Tibial nerve (tissue), 4 donors: ENCODE results near the gene OTOP2. TPM values are rescaled to one million over a fixed set of nuclear protein-coding genes. Genes with fewer than 3 reads are reported as not detected.

Source experiments
- DNase-seq, 2 donors: peaks; one replicate each; pipeline ENCODE4 v3.0.0-alpha.2; 2019; ENCODE audit warnings: low spot score in 2 of 2
- H3K27ac ChIP-seq, 4 donors: fragments of 200-600 bp; sonication (generic) in 3 of 4; one replicate each; pipeline ENCODE4 v1.5.1; 2017 to 2019; ENCODE audit warnings: mild to moderate bottlenecking in 1 of 4
- H3K27me3 ChIP-seq, 2 donors: fragments of 200-600 bp; sonication (generic) in 1 of 2; one replicate each; pipeline versions ENCODE4 v1.5.1 to v1.6.0; 2017 to 2019
- H3K36me3 ChIP-seq, 3 donors: fragments of 200-600 bp; sonication (generic); one replicate each; pipeline ENCODE4 v1.5.1; 2018 to 2019
- H3K4me1 ChIP-seq, 4 donors: fragments of 200-600 bp; sonication (generic) in 3 of 4; one replicate each; pipeline ENCODE4 v1.5.1; 2017 to 2019
- H3K4me3 ChIP-seq, 4 donors: fragments of 200-600 bp; sonication (generic) in 3 of 4; one replicate each; pipeline ENCODE4 v1.5.1; 2017 to 2019; ENCODE audit warnings: mild to moderate bottlenecking in 1 of 4, moderate library complexity in 1 of 4
- H3K9me3 ChIP-seq, 4 donors: fragments of 200-600 bp; sonication (generic) in 3 of 4; one replicate each; pipeline ENCODE4 v1.5.1; 2017 to 2019
- CTCF ChIP-seq, 5 experiments: fragments of 200-600 bp in 3 of 5; fragments of 450-650 bp in 2 of 5; sonication (generic) in 3 of 5; IDR thresholded peaks; one replicate each; pipeline ENCODE4 v1.5.1; 2016 to 2019; ENCODE audit warnings: antibody characterized with exemption in 5 of 5, mild to moderate bottlenecking in 3 of 5, moderate library complexity in 2 of 5
- EP300 ChIP-seq, 2 donors: sonication (generic); formaldehyde crosslinking; IDR thresholded peaks; one replicate each; pipeline ENCODE4 v1.6.1; 2017; ENCODE audit warnings: antibody characterized with exemption in 2 of 2, mild to moderate bottlenecking in 1 of 2
- POLR2A ChIP-seq, 2 donors: fragments of 450-650 bp; IDR thresholded peaks; one replicate each; pipeline ENCODE4 v1.6.1; 2017; ENCODE audit warnings: antibody characterized with exemption in 2 of 2, mild to moderate bottlenecking in 2 of 2, moderate library complexity in 2 of 2
- WGBS, 2 donors: methylation state at CpG; one replicate each; pipeline ENCODE4 v1.1.5; 2018; 5-methylcytosine and 5-hydroxymethylcytosine counted together
- total RNA-seq, 4 donors: library from RNA; depleted of rRNA; stranded (reverse); fragments of >200 nt; gene quantifications; one replicate each; pipeline ENCODE4 v1.1.0, GENCODE V29; 2016

OTOP2 gene
- not detected for total RNA-seq

- H3K27ac ChIP-seq: no peak within 1 kb of the TSS
- H3K9me3 ChIP-seq: no peaks in the 10 kb centered on the region
- H3K4me1 ChIP-seq: peaks cover 0 to 51% (median 21%) of the 10 kb centered on the region in 4 donors
- peaks cover 0 to 88% of the 10 kb centered on the region in 2 donors for H3K27me3 ChIP-seq
- TF ChIP-seq POLR2A (IDR thresholded peaks at IDR 0.05) (no peak), CTCF (IDR thresholded peaks at IDR 0.05) (no peak), EP300 (IDR thresholded peaks at IDR 0.05) (no peak)
- peak in 1 of 2 donors; percentile 9 for DNase-seq
- H3K4me3 ChIP-seq: peak within 1 kb of the TSS in 3 of 4 donors; percentile 9 to 45 (median 21)
- no peaks in the 10 kb centered on the region for H3K36me3 ChIP-seq
- WGBS, 2 donors: 2 to 5% methylated on average over 30 to 52 of the region's 54 CpGs
These were observed at the start of gene OTOP2 for GRCh38 chr17:74924250-74924948. Gene OTOP2, plus strand, starts transcription at chr17:74924273. Its CDS starts 360 bp downstream, at chr17:74924633.

GRCh38 chr17:74874615-74875037, 49.4 kb upstream of the OTOP2 start:
- H3K27me3 ChIP-seq: peaks cover 0 to 10% of the 10 kb centered on the region in 2 donors
- peaks cover 0 to 38% (median 11%) of the 10 kb centered on the region in 4 donors for H3K4me1 ChIP-seq
- no peaks in the 10 kb centered on the region for H3K9me3 ChIP-seq
- no peak for DNase-seq
- H3K27ac ChIP-seq: no peak overlapping the region
- no peak overlapping the region for H3K4me3 ChIP-seq
- H3K36me3 ChIP-seq: no peaks in the 10 kb centered on the region
- WGBS, 2 donors: 95 to 98% methylated on average over 5 of the region's 5 CpGs
- TF ChIP-seq EP300 (IDR thresholded peaks at IDR 0.05) (no peak), CTCF (IDR thresholded peaks at IDR 0.05) (no peak), POLR2A (IDR thresholded peaks at IDR 0.05) (no peak)

- Histone ChIP-seq H3K27me3 (peaks cover 0 to 10% of the 10 kb centered on the region in 2 donors), H3K4me3 (no peak overlapping the region), H3K36me3 (no peaks in the 10 kb centered on the region), H3K9me3 (no peaks in the 10 kb centered on the region), H3K4me1 (peaks cover 0 to 38% (median 11%) of the 10 kb centered on the region in 4 donors), H3K27ac (no peak overlapping the region)
- no peak for DNase-seq
- 74 to 82% methylated on average over 5 of the region's 5 CpGs for WGBS, 2 donors
- TF ChIP-seq EP300 (IDR thresholded peaks at IDR 0.05): no peak
- TF ChIP-seq POLR2A (IDR thresholded peaks at IDR 0.05): no peak
- no peak for TF ChIP-seq CTCF (IDR thresholded peaks at IDR 0.05)
These were observed 48.7 kb upstream of the OTOP2 start for GRCh38 chr17:74875155-74875976.

- no peak for DNase-seq
- 51% methylated on average over 6 of the region's 6 CpGs for WGBS, 2 donors
- no peaks in the 10 kb centered on the region for H3K9me3 ChIP-seq
- H3K27ac ChIP-seq: no peak overlapping the region
- no peak overlapping the region for H3K4me3 ChIP-seq
- H3K27me3 ChIP-seq: peaks cover 0 to 10% of the 10 kb centered on the region in 2 donors
- H3K36me3 ChIP-seq: no peaks in the 10 kb centered on the region
- TF ChIP-seq EP300 (IDR thresholded peaks at IDR 0.05): no peak
- TF ChIP-seq CTCF (IDR thresholded peaks at IDR 0.05): no peak
- TF ChIP-seq POLR2A (IDR thresholded peaks at IDR 0.05): no peak
- H3K4me1 ChIP-seq: peaks cover 0 to 38% (median 11%) of the 10 kb centered on the region in 4 donors
These were observed 48.0 kb upstream of the OTOP2 start for GRCh38 chr17:74875977-74876593.
